Fibroblast of pulmonary artery (primary cell): ENCODE measurements around the gene AAGAB.

Experiments used
- DNase-seq: peaks from one replicate; pipeline ENCODE4 v3.0.0-alpha.2; 2010; ENCODE audit warnings: low read depth
- H3K4me3 ChIP-seq: replicated peaks from 2 replicates; pipeline ENCODE4 v1.5.1; 2011; ENCODE audit warnings: low read depth, mild to moderate bottlenecking, control low read depth, low read length, moderate library complexity
- TF ChIP-seq, protein P1 (sequence below): IDR thresholded peaks from 2 replicates; pipeline ENCODE4 v1.5.1; 2011; ENCODE audit warnings: mild to moderate bottlenecking, control low read depth, low read length, inconsistent platforms; ENCODE audit errors: missing control alignments

The AAGAB gene, protein sequence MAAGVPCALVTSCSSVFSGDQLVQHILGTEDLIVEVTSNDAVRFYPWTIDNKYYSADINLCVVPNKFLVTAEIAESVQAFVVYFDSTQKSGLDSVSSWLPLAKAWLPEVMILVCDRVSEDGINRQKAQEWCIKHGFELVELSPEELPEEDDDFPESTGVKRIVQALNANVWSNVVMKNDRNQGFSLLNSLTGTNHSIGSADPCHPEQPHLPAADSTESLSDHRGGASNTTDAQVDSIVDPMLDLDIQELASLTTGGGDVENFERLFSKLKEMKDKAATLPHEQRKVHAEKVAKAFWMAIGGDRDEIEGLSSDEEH

DNA sequence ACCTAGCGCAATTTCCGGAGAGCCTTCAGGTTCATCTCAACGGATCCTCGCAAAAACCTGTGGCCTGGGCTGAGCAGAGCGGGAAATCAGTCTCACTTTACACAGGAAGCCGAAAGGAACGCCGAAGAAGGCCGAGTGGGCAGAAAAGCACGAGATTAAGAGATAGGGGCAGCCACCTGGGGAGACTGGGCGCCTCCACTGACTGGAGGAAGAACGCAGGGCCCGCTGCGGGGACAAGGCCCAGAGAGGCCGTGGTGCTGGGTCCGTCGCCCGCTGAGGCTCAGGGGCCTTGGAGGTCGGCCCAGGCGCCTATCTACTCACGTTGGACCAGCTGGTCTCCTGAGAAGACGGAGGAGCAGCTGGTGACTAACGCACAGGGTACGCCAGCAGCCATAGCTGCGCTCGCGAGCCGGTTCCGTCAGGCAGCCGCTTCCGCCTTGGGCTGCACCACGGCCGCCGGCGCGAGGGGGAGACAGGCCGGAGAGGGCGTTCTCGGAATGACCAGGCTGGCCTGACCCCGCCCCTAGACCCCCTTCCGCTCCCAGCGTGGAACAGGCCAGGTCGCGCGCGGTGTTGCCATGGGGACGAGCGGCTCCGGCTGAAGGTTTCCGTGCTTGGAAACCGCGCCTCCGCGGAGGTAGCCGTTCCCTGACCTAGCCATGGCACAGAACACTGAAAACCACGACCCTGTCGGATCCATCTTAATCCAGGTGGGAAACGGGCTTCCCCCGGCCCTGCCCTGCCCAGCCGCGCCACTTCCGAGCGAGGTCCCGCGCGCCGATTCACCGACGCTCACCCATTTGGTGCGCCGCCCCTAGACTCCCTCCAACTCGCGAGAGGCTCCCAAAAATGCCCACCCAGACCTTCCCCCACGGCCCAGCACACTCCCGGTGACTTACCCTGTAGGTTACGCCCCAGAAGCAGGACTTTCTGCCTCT lies at the start of gene AAGAB, which contains the start of gene IQCH:
Gene AAGAB, minus strand, starts transcription at position 424 of the 938 bp plus-strand sequence. Its CDS starts 30 bp downstream, at position 394.
Gene IQCH, plus strand, starts transcription at position 549 of the 938 bp plus-strand sequence. Its CDS starts 111 bp downstream, at position 660.
- peak; percentile 98 for DNase-seq

DNA sequence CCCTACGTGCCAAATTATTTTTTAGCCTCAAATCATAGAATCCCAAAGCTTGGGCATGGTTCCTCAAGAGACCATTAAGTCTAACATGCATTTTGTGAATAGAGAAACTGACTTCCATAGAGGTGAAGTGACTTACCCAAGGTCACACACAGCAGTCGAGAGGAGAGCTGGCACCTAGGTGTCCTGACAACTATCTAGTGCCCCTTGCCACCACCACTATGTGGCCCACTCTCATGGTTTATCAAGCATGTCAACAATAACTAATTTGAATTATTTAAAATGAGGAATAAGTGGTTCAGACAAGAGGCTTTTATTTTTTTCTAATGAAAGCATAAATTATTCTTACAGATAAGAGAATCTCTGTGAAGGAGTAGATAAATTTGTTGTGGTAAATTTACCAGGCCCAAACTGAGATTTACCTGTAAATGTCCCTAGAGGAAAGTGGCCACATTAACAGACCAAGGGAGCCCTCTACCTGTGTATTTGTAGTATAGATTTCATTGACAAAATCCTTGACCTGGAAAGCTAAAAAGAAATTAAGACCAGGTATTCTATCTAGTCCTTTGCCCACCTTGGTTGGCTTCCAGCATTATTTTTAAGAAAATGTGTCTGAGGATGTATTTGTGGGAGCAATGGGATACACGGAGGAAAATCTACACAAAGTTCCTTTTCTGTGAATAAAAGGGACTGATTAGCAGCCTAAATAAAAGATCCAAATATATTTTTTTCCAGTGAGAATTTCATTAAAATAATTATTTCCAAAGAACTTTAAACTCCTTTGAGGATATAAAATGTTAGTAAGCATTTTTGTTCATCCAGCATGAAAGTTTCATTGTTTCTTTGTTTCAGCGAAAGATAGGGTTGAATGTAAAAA lies 49.3 kb upstream of the AAGAB start:
- DNase-seq: peak; percentile 67
- TF ChIP-seq, protein P1, sequence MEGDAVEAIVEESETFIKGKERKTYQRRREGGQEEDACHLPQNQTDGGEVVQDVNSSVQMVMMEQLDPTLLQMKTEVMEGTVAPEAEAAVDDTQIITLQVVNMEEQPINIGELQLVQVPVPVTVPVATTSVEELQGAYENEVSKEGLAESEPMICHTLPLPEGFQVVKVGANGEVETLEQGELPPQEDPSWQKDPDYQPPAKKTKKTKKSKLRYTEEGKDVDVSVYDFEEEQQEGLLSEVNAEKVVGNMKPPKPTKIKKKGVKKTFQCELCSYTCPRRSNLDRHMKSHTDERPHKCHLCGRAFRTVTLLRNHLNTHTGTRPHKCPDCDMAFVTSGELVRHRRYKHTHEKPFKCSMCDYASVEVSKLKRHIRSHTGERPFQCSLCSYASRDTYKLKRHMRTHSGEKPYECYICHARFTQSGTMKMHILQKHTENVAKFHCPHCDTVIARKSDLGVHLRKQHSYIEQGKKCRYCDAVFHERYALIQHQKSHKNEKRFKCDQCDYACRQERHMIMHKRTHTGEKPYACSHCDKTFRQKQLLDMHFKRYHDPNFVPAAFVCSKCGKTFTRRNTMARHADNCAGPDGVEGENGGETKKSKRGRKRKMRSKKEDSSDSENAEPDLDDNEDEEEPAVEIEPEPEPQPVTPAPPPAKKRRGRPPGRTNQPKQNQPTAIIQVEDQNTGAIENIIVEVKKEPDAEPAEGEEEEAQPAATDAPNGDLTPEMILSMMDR: peak; percentile 51
- H3K4me3 ChIP-seq: no peak overlapping the region

More for the DNA sequence above, at the start of gene AAGAB, which contains the start of gene IQCH:
- TF ChIP-seq, protein P1: no peak
- H3K4me3 ChIP-seq: peak within 1 kb of the TSS; percentile 84

DNA sequence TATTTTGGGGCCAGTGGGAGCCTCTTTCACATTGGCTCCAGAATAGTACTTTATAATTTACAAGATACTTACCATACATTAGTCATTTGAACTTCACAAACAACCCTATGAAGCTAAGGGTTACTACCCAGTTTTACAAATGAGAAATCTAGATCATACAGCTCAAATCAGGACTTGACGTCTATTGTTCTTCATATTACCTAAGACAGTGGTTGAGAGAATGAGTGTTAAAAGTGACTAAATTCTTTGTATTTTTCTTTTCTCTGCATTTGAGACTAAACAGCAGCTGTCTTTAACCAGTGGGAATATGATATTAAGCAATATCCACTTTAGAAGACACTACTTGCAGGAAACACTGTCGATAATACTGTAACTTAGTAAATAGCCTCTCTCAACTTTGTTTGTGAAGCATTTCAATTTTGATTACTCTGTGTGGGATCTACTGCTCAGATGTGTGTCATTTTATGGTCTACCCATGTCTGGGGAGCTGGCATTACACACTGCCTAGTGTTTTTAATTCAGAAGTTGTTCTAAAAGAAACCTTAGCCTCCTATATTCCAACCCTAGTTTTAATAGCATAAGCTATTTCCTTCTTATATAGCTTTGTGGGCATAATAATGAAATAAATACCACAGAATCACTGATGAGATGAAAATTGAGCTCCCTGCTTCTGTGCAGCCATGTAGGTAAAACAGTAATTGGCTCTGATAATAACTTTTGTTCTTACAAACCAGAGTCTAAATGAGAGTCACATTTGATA lies 46.0 kb upstream of the AAGAB start:
- no peak overlapping the region for H3K4me3 ChIP-seq
- DNase-seq: peak; percentile 11
- TF ChIP-seq, protein P1: no peak

DNA sequence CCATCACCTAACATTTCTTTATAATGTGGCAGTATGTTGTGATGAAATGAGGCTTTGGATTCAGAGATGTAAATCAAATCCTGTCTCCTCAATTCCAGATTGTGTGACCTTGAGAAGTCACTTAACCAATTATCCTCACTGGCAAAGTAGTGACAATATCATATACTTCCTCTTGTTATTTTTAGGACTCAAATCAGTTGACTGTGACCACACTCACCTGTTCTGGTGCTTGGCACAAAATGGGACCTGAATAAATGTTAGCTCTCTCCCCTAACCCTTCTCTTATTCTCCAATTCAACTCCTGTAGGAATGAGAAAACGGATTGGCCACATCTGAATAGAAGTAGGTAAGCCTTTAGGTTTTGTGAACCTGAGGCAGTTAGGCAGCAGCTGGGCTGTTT lies 42.2 kb upstream of the AAGAB start:
- TF ChIP-seq, protein P1: no peak
- no peak overlapping the region for H3K4me3 ChIP-seq
- no peak for DNase-seq

DNA sequence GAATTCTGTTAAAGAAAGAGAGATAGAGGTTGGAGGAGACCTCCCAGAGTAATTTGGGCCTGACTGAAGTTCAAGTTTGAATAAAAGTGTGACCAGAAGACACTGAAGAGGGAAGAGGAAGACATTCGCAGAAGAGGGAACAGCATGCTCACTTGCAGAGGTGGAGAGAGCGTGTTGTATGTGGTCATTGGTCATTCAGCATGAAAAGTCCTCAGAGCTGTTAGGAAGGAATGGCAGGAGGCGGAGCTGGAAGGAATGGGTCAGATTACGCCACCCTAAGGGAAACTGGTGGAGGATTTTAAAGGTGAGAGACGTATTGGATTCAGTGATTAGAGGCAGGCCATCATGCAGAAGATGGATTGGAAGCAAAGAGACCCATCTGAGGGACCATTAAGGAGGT lies 41.7 kb upstream of the AAGAB start:
- TF ChIP-seq, protein P1: no peak
- no peak for DNase-seq
- no peak overlapping the region for H3K4me3 ChIP-seq
